A172 (cell line): Measurements from ENCODE around the gene ACSM2B. TPM values are rescaled to one million over a fixed set of nuclear protein-coding genes. Genes with fewer than 3 reads are reported as not detected.
"Not testable (repeated sequence)": the region's sequence is repeated elsewhere in the genome, so short reads cannot be mapped to it uniquely, and the experiment has no call there.

Experiments
- DNase-seq: peaks from one replicate; pipeline ENCODE4 v3.0.0-alpha.2; 2015; ENCODE audit warnings: low spot score
- total RNA-seq: library from RNA; depleted of rRNA; stranded (reverse); fragments of >200 nt; shearing (Covaris generic); gene quantifications from 2 replicates; pipeline ENCODE4 v1.2.3, GENCODE V29; 2014; rRNA removed

The ACSM2B gene
- total RNA-seq, 1 experiment from 2014 or later: not detected

GRCh38 chr16:20532284-20532792 is 43.8 kb downstream of the ACSM2B start:
- not testable (repeated sequence) for DNase-seq

- DNase-seq: not testable (repeated sequence)
These were observed 44.4 kb downstream of the ACSM2B start for GRCh38 chr16:20531795-20532194.

DNA sequence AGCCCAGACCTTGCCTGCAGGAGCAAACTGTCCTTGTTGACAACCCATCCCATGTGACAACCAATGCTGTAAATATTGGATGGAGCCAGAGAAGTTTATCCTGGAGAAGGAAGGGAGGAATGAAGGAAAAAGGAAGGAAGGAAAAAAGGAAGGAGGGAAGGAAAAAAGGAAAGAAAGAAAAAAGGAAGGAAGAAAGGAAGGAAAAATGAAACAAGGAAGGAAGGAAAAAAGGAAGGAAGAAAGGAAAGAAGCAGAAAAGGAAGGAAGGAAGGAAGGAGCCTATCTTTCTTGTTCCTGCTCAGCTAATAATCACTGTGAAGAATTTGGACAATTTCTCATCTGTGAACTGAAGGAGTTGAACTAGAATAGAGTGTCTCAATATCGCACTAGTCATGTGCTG is 56.1 kb downstream of the ACSM2B start:
- no peak for DNase-seq

GRCh38 chr16:20519231-20519630 is 56.9 kb downstream of the ACSM2B start:
- DNase-seq: no peak

DNA sequence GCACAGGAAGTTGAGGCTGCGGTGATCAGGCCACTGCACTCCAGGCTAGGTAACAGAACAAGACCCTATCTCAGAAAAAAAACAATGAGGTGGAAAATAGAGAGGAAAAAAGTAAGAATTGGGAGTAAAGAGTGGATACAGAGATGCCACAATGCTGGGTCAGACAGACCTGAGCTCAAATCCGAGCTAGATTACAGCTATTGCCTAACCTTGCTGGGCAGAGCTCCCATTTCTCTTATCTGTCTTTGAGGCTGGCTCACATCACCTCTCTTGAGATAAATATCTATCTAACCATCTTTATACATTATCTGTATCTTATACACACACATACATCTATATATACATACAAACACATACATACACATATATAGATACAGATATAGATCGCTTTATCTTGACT is 59.0 kb downstream of the ACSM2B start:
- DNase-seq: no peak

DNA sequence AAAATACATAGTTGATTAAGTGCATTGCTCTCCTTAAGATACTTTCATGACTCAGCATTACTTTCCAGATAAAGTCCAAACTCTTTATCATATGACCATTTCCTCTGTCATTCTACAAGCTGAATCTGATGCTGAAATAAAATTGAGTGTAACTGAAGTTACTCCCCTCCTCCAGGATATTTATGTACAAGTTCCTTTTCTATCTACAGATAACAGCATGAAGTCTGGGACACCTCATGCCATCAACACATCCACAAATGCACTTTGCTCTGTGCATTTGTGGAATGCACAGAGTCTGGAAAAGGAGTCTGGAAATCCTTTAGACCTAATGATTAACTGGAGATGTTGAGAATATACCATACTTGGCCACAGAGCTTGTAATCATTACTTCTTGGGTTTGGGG is 60.5 kb downstream of the ACSM2B start:
- DNase-seq: no peak

- DNase-seq: no peak
These were observed 65.8 kb downstream of the ACSM2B start for GRCh38 chr16:20510323-20510722.

GRCh38 chr16:20507280-20507679 is 68.9 kb downstream of the ACSM2B start:
- no peak for DNase-seq

DNA sequence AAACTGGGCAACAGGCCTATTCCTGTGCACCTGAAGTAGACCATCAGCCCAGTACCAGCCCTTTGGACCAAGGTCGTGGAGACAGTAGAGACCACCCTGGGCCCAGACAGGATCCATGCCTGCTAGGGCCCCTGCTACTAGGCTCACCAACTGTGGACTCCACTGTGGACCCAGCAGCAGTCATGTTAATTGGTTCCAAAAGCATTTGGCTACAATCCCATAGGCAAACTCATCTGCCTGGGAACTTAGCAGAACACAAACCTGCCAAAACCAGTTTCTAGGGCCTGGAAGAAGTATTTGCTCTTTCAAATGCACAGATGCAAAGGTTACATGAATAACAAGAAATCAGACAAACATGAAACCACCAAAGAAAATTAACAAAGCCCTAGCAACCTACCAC is 71.7 kb downstream of the ACSM2B start:
- no peak for DNase-seq

DNA sequence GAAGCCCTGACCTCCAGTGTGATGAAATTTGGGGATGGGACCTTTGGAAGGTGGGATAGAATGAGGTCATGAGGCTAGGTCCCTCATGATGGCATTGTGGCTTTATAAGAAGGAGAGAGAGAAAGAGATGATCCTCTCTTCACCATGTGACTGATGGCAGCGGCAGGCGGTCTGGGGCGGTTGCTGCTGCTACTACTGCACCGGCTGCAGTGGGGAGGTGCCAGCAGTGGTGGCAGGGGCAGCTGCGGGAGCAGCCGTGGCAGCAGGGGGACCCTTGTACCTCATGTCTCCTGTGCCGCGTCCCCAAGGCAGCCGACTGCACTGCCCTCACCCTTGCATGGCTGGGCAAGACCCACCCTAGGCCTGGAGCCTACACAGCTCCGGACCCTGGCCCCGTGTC is 84.7 kb downstream of the ACSM2B start:
- not testable (repeated sequence) for DNase-seq

GRCh38 chr16:20490994-20491393 is 85.2 kb downstream of the ACSM2B start:
- DNase-seq: not testable (repeated sequence)

Other genes with a start within 250 kb of the ACSM2B start
- not detected in 2 replicates for gene GP2, start 248.9 kb downstream of the ACSM2B start, total RNA-seq
- not detected in 2 replicates for gene UMOD, start 223.7 kb downstream of the ACSM2B start, total RNA-seq
- gene PDILT, start 171.6 kb downstream of the ACSM2B start, total RNA-seq: not detected in 2 replicates
- 0.74 TPM in 1 of 2 replicates, not detected in the other for gene ACSM5, start 166.8 kb downstream of the ACSM2B start, total RNA-seq
- gene ACSM2A, start 124.8 kb downstream of the ACSM2B start, total RNA-seq: not detected in 2 replicates
- not detected in 2 replicates for gene ACSM1, start 121.3 kb upstream of the ACSM2B start, total RNA-seq
- 51.0 and 67.4 TPM in 2 replicates for gene THUMPD1, start 165.5 kb upstream of the ACSM2B start, total RNA-seq
- gene ACSM3, start 187.6 kb upstream of the ACSM2B start, total RNA-seq: 0.96 and 1.00 TPM in 2 replicates
- gene ERI2, start 230.1 kb upstream of the ACSM2B start, total RNA-seq: 47.0 and 49.5 TPM in 2 replicates
- gene REXO5, start 230.2 kb upstream of the ACSM2B start, total RNA-seq: 14.5 and 17.9 TPM in 2 replicates